Muscle layer of colon (tissue), 2 donors: ENCODE data around the gene SLC34A1.

Experiments
- H3K27ac ChIP-seq: one replicate; pipeline ENCODE4 v1.7.0; 2013; ENCODE audit warnings: low read depth, mild to moderate bottlenecking, low read length, moderate library complexity
- H3K27me3 ChIP-seq, 2 donors: one replicate each; pipeline ENCODE4 v1.7.0; 2013; ENCODE audit warnings: low read length in 2 of 2, mild to moderate bottlenecking in 2 of 2; ENCODE audit not compliant: insufficient read depth in 2 of 2, control insufficient read depth in 1 of 2
- H3K36me3 ChIP-seq: one replicate; pipeline ENCODE4 v1.7.0; 2013; ENCODE audit warnings: mild to moderate bottlenecking, low read length; ENCODE audit not compliant: insufficient read depth
- H3K4me1 ChIP-seq: one replicate; pipeline ENCODE4 v1.7.0; 2013; ENCODE audit warnings: mild to moderate bottlenecking, low read length; ENCODE audit not compliant: insufficient read depth
- H3K4me3 ChIP-seq, 2 donors: one replicate each; pipeline ENCODE4 v1.7.0; 2013; ENCODE audit warnings: low read length in 2 of 2, low read depth in 1 of 2, mild to moderate bottlenecking in 1 of 2, moderate library complexity in 1 of 2
- H3K9ac ChIP-seq: one replicate; pipeline ENCODE4 v1.7.0; 2013; ENCODE audit warnings: low read length
- H3K9me3 ChIP-seq: one replicate; pipeline ENCODE4 v1.7.0; 2013; ENCODE audit warnings: mild to moderate bottlenecking, low read length
- donor health status: abdominal sarcoma.
- donor health status: Adenocarcinoma of cecum.

Gene SLC34A1

GRCh38 chr5:177382423-177383029 lies 1.7 kb upstream of the SLC34A1 start:
- no peaks in the 10 kb centered on the region for H3K36me3 ChIP-seq
- no peaks in the 10 kb centered on the region for H3K4me1 ChIP-seq
- no peaks in the 10 kb centered on the region for H3K9me3 ChIP-seq
- no peak overlapping the region for H3K27ac ChIP-seq
- H3K4me3 ChIP-seq, result no peak overlapping the region
- H3K9ac ChIP-seq, result no peak overlapping the region
- peaks cover 0 to 6% of the 10 kb centered on the region in 2 donors for H3K27me3 ChIP-seq

GRCh38 chr5:177383181-177383580 lies 1.1 kb upstream of the SLC34A1 start:
- Histone ChIP-seq H3K27ac (no peak overlapping the region), H3K36me3 (no peaks in the 10 kb centered on the region), H3K9me3 (no peaks in the 10 kb centered on the region), H3K4me1 (no peaks in the 10 kb centered on the region), H3K9ac (no peak overlapping the region), H3K27me3 (peaks cover 0 to 6% of the 10 kb centered on the region in 2 donors), H3K4me3 (no peak overlapping the region)

- H3K27me3 ChIP-seq, result peaks cover 0 to 6% of the 10 kb centered on the region in 2 donors
- no peaks in the 10 kb centered on the region for H3K4me1 ChIP-seq
- no peak overlapping the region for H3K27ac ChIP-seq
- H3K36me3 ChIP-seq, result no peaks in the 10 kb centered on the region
- no peaks in the 10 kb centered on the region for H3K9me3 ChIP-seq
- H3K9ac ChIP-seq, result no peak overlapping the region
- H3K4me3 ChIP-seq, result no peak overlapping the region
Measured at GRCh38 chr5:177385720-177386119, 1.5 kb downstream of the SLC34A1 start.

GRCh38 chr5:177386542-177386941 lies 2.3 kb downstream of the SLC34A1 start:
- H3K27me3 ChIP-seq, result peaks cover 0 to 6% of the 10 kb centered on the region in 2 donors
- H3K36me3 ChIP-seq, result no peaks in the 10 kb centered on the region
- H3K4me1 ChIP-seq, result no peaks in the 10 kb centered on the region
- H3K4me3 ChIP-seq, result no peak overlapping the region
- no peak overlapping the region for H3K9ac ChIP-seq
- no peak overlapping the region for H3K27ac ChIP-seq
- no peaks in the 10 kb centered on the region for H3K9me3 ChIP-seq

- Histone ChIP-seq H3K27ac (no peak overlapping the region), H3K4me1 (no peaks in the 10 kb centered on the region), H3K27me3 (peaks cover 0 to 6% of the 10 kb centered on the region in 2 donors), H3K4me3 (no peak overlapping the region), H3K9me3 (no peaks in the 10 kb centered on the region), H3K9ac (no peak overlapping the region), H3K36me3 (no peaks in the 10 kb centered on the region)
Measured at GRCh38 chr5:177387405-177387804, 3.2 kb downstream of the SLC34A1 start.

GRCh38 chr5:177388521-177389052 lies 4.4 kb downstream of the SLC34A1 start:
- Histone ChIP-seq H3K9me3 (no peaks in the 10 kb centered on the region), H3K9ac (no peak overlapping the region), H3K4me1 (no peaks in the 10 kb centered on the region), H3K27ac (no peak overlapping the region), H3K36me3 (no peaks in the 10 kb centered on the region), H3K4me3 (no peak overlapping the region), H3K27me3 (peaks cover 0 to 6% of the 10 kb centered on the region in 2 donors)

GRCh38 chr5:177389241-177390169 lies 5.3 kb downstream of the SLC34A1 start:
- no peaks in the 10 kb centered on the region for H3K4me1 ChIP-seq
- H3K36me3 ChIP-seq, result no peaks in the 10 kb centered on the region
- no peak overlapping the region for H3K4me3 ChIP-seq
- H3K9me3 ChIP-seq, result no peaks in the 10 kb centered on the region
- H3K9ac ChIP-seq, result no peak overlapping the region
- peaks cover 0 to 6% of the 10 kb centered on the region in 2 donors for H3K27me3 ChIP-seq
- no peak overlapping the region for H3K27ac ChIP-seq

- H3K4me3 ChIP-seq, result no peak overlapping the region
- H3K4me1 ChIP-seq, result no peaks in the 10 kb centered on the region
- no peaks in the 10 kb centered on the region for H3K9me3 ChIP-seq
- H3K36me3 ChIP-seq, result no peaks in the 10 kb centered on the region
- H3K27me3 ChIP-seq, result peaks cover 0 to 5% of the 10 kb centered on the region in 2 donors
- H3K27ac ChIP-seq, result no peak overlapping the region
- no peak overlapping the region for H3K9ac ChIP-seq
Measured at GRCh38 chr5:177390363-177391300, 6.4 kb downstream of the SLC34A1 start.

- no peak overlapping the region for H3K27ac ChIP-seq
- H3K4me3 ChIP-seq, result no peak overlapping the region
- no peaks in the 10 kb centered on the region for H3K36me3 ChIP-seq
- no peak overlapping the region for H3K9ac ChIP-seq
- H3K9me3 ChIP-seq, result no peaks in the 10 kb centered on the region
- H3K27me3 ChIP-seq, result peaks cover 0 to 15% of the 10 kb centered on the region in 2 donors
- no peaks in the 10 kb centered on the region for H3K4me1 ChIP-seq
Measured at GRCh38 chr5:177392765-177393164, 8.5 kb downstream of the SLC34A1 start.

GRCh38 chr5:177393206-177393765 lies 9.1 kb downstream of the SLC34A1 start:
- Histone ChIP-seq H3K9me3 (no peaks in the 10 kb centered on the region), H3K36me3 (no peaks in the 10 kb centered on the region), H3K4me3 (no peak overlapping the region), H3K27ac (no peak overlapping the region), H3K9ac (no peak overlapping the region), H3K27me3 (peaks cover 0 to 20% of the 10 kb centered on the region in 2 donors), H3K4me1 (no peaks in the 10 kb centered on the region)
